GM12801 (cell line): ENCODE measurements around the gene EPB41L1.

Experiments used
- CTCF ChIP-seq: IDR thresholded peaks from one replicate; pipeline ENCODE4 v1.5.1; 2011; ENCODE audit warnings: control low read depth; ENCODE audit not compliant: insufficient read length; ENCODE audit errors: extremely low read depth

EPB41L1 gene

GRCh38 chr20:36154700-36155628 lies at the start of gene EPB41L1:
Gene EPB41L1, plus strand, starts transcription at chr20:36154740. Its CDS starts 19,038 bp downstream, at chr20:36173778.
- no peak for TF ChIP-seq CTCF

- TF ChIP-seq CTCF, result no peak
Measured at GRCh38 chr20:36104856-36105255, 49.7 kb upstream of the EPB41L1 start.

GRCh38 chr20:36105711-36106226 lies 48.8 kb upstream of the EPB41L1 start:
- no peak for TF ChIP-seq CTCF

GRCh38 chr20:36106606-36107005 lies 47.9 kb upstream of the EPB41L1 start:
- no peak for TF ChIP-seq CTCF

GRCh38 chr20:36107881-36108280 lies 46.7 kb upstream of the EPB41L1 start:
- TF ChIP-seq CTCF, result no peak

- TF ChIP-seq CTCF, result no peak
Measured at GRCh38 chr20:36109251-36109947, 45.1 kb upstream of the EPB41L1 start.

GRCh38 chr20:36110994-36111393 lies 43.5 kb upstream of the EPB41L1 start:
- TF ChIP-seq CTCF, result no peak
